ENCODE results near the gene RERE.

RERE gene

GRCh38 chr1:8429549-8430110, 387.8 kb downstream of the RERE start:
- WGBS, 2 experiments, result 85 to 94% methylated on average over 2 of the region's 2 CpGs
- H3K9me3 ChIP-seq (ENCODE audit: control insufficient read depth, low read length), result no peaks in the 10 kb centered on the region
- no peak overlapping the region for H3K27ac ChIP-seq (ENCODE audit: insufficient read depth, low read depth, low read length, poor library complexity, severe bottlenecking)
- no peak overlapping the region for H3K4me3 ChIP-seq (ENCODE audit: insufficient read depth, low read depth, low read length)
- H3K36me3 ChIP-seq (ENCODE audit: control insufficient read depth, insufficient read depth, low read length), result no peaks in the 10 kb centered on the region
- peaks cover 8% of the 10 kb centered on the region for H3K4me1 ChIP-seq (ENCODE audit: control insufficient read depth, insufficient read depth, low read length)
- H3K27me3 ChIP-seq (ENCODE audit: control insufficient read depth, insufficient read depth, low read length, poor library complexity, severe bottlenecking), result no peaks in the 10 kb centered on the region

GRCh38 chr1:8428441-8428840, 389.0 kb downstream of the RERE start:
- Histone ChIP-seq H3K36me3 (ENCODE audit: control insufficient read depth, insufficient read depth, low read length) (no peaks in the 10 kb centered on the region), H3K27ac (ENCODE audit: insufficient read depth, low read depth, low read length, poor library complexity, severe bottlenecking) (no peak overlapping the region), H3K4me3 (ENCODE audit: insufficient read depth, low read depth, low read length) (no peak overlapping the region), H3K9me3 (ENCODE audit: control insufficient read depth, low read length) (no peaks in the 10 kb centered on the region), H3K4me1 (ENCODE audit: control insufficient read depth, insufficient read depth, low read length) (peaks cover 13% of the 10 kb centered on the region), H3K27me3 (ENCODE audit: control insufficient read depth, insufficient read depth, low read length, poor library complexity, severe bottlenecking) (no peaks in the 10 kb centered on the region)
- 96 to 99% methylated on average over 4 to 5 of the region's 5 CpGs for WGBS, 2 experiments

- Histone ChIP-seq H3K9me3 (ENCODE audit: control insufficient read depth, low read length) (no peaks in the 10 kb centered on the region), H3K36me3 (ENCODE audit: control insufficient read depth, insufficient read depth, low read length) (no peaks in the 10 kb centered on the region), H3K27ac (ENCODE audit: insufficient read depth, low read depth, low read length, poor library complexity, severe bottlenecking) (no peak overlapping the region), H3K27me3 (ENCODE audit: control insufficient read depth, insufficient read depth, low read length, poor library complexity, severe bottlenecking) (no peaks in the 10 kb centered on the region), H3K4me3 (ENCODE audit: insufficient read depth, low read depth, low read length) (no peak overlapping the region), H3K4me1 (ENCODE audit: control insufficient read depth, insufficient read depth, low read length) (peaks cover 13% of the 10 kb centered on the region)
- 94 to 99% methylated on average over 5 of the region's 5 CpGs for WGBS, 2 experiments
Observed at GRCh38 chr1:8427986-8428385, 389.5 kb downstream of the RERE start.

GRCh38 chr1:8427493-8427892, 389.9 kb downstream of the RERE start:
- Histone ChIP-seq H3K36me3 (ENCODE audit: control insufficient read depth, insufficient read depth, low read length) (no peaks in the 10 kb centered on the region), H3K27me3 (ENCODE audit: control insufficient read depth, insufficient read depth, low read length, poor library complexity, severe bottlenecking) (no peaks in the 10 kb centered on the region), H3K9me3 (ENCODE audit: control insufficient read depth, low read length) (no peaks in the 10 kb centered on the region), H3K4me1 (ENCODE audit: control insufficient read depth, insufficient read depth, low read length) (peaks cover 17% of the 10 kb centered on the region), H3K4me3 (ENCODE audit: insufficient read depth, low read depth, low read length) (no peak overlapping the region), H3K27ac (ENCODE audit: insufficient read depth, low read depth, low read length, poor library complexity, severe bottlenecking) (no peak overlapping the region)
- 94 to 96% methylated on average over 5 of the region's 5 CpGs for WGBS, 2 experiments

- Histone ChIP-seq H3K36me3 (ENCODE audit: control insufficient read depth, insufficient read depth, low read length) (no peaks in the 10 kb centered on the region), H3K27me3 (ENCODE audit: control insufficient read depth, insufficient read depth, low read length, poor library complexity, severe bottlenecking) (no peaks in the 10 kb centered on the region), H3K9me3 (ENCODE audit: control insufficient read depth, low read length) (no peaks in the 10 kb centered on the region), H3K4me3 (ENCODE audit: insufficient read depth, low read depth, low read length) (no peak overlapping the region), H3K4me1 (ENCODE audit: control insufficient read depth, insufficient read depth, low read length) (peaks cover 22% of the 10 kb centered on the region), H3K27ac (ENCODE audit: insufficient read depth, low read depth, low read length, poor library complexity, severe bottlenecking) (no peak overlapping the region)
- 94 to 98% methylated on average over 4 of the region's 4 CpGs for WGBS, 2 experiments
Observed at GRCh38 chr1:8426996-8427395, 390.4 kb downstream of the RERE start.

- Histone ChIP-seq H3K36me3 (ENCODE audit: control insufficient read depth, insufficient read depth, low read length) (no peaks in the 10 kb centered on the region), H3K27ac (ENCODE audit: insufficient read depth, low read depth, low read length, poor library complexity, severe bottlenecking) (no peak overlapping the region), H3K4me3 (ENCODE audit: insufficient read depth, low read depth, low read length) (no peak overlapping the region), H3K4me1 (ENCODE audit: control insufficient read depth, insufficient read depth, low read length) (peaks cover 26% of the 10 kb centered on the region), H3K27me3 (ENCODE audit: control insufficient read depth, insufficient read depth, low read length, poor library complexity, severe bottlenecking) (no peaks in the 10 kb centered on the region), H3K9me3 (ENCODE audit: control insufficient read depth, low read length) (no peaks in the 10 kb centered on the region)
- 91 to 97% methylated on average over 3 of the region's 3 CpGs for WGBS, 2 experiments
Observed at GRCh38 chr1:8425781-8426161, 391.7 kb downstream of the RERE start.

GRCh38 chr1:8425150-8425780, 392.2 kb downstream of the RERE start:
- H3K9me3 ChIP-seq (ENCODE audit: control insufficient read depth, low read length), result no peaks in the 10 kb centered on the region
- no peaks in the 10 kb centered on the region for H3K36me3 ChIP-seq (ENCODE audit: control insufficient read depth, insufficient read depth, low read length)
- H3K27ac ChIP-seq (ENCODE audit: insufficient read depth, low read depth, low read length, poor library complexity, severe bottlenecking), result no peak overlapping the region
- peaks cover 31% of the 10 kb centered on the region for H3K4me1 ChIP-seq (ENCODE audit: control insufficient read depth, insufficient read depth, low read length)
- H3K4me3 ChIP-seq (ENCODE audit: insufficient read depth, low read depth, low read length), result no peak overlapping the region
- no peaks in the 10 kb centered on the region for H3K27me3 ChIP-seq (ENCODE audit: control insufficient read depth, insufficient read depth, low read length, poor library complexity, severe bottlenecking)
- 92 to 95% methylated on average over 10 of the region's 10 CpGs for WGBS, 2 experiments

- H3K27ac ChIP-seq (ENCODE audit: insufficient read depth, low read depth, low read length, poor library complexity, severe bottlenecking), result peak overlapping the region; percentile 86
- H3K27me3 ChIP-seq (ENCODE audit: control insufficient read depth, insufficient read depth, low read length, poor library complexity, severe bottlenecking), result no peaks in the 10 kb centered on the region
- H3K4me1 ChIP-seq (ENCODE audit: control insufficient read depth, insufficient read depth, low read length), result peaks cover 38% of the 10 kb centered on the region
- WGBS, 2 experiments, result 35 to 41% methylated on average over 9 of the region's 9 CpGs
- no peaks in the 10 kb centered on the region for H3K9me3 ChIP-seq (ENCODE audit: control insufficient read depth, low read length)
- peak overlapping the region; percentile 54 for H3K4me3 ChIP-seq (ENCODE audit: insufficient read depth, low read depth, low read length)
- no peaks in the 10 kb centered on the region for H3K36me3 ChIP-seq (ENCODE audit: control insufficient read depth, insufficient read depth, low read length)
Observed at GRCh38 chr1:8424539-8425116, 392.8 kb downstream of the RERE start.

GRCh38 chr1:8423692-8424538, 393.5 kb downstream of the RERE start:
- no peaks in the 10 kb centered on the region for H3K27me3 ChIP-seq (ENCODE audit: control insufficient read depth, insufficient read depth, low read length, poor library complexity, severe bottlenecking)
- H3K4me1 ChIP-seq (ENCODE audit: control insufficient read depth, insufficient read depth, low read length), result peaks cover 44% of the 10 kb centered on the region
- no peaks in the 10 kb centered on the region for H3K9me3 ChIP-seq (ENCODE audit: control insufficient read depth, low read length)
- H3K36me3 ChIP-seq (ENCODE audit: control insufficient read depth, insufficient read depth, low read length), result no peaks in the 10 kb centered on the region
- peak overlapping the region; percentile 86 for H3K27ac ChIP-seq (ENCODE audit: insufficient read depth, low read depth, low read length, poor library complexity, severe bottlenecking)
- WGBS, 2 experiments, result 0% methylated on average over 79 of the region's 79 CpGs
- peak overlapping the region; percentile 60 for H3K4me3 ChIP-seq (ENCODE audit: insufficient read depth, low read depth, low read length)

GRCh38 chr1:8423269-8423691, 394.2 kb downstream of the RERE start:
- Histone ChIP-seq H3K9me3 (ENCODE audit: control insufficient read depth, low read length) (no peaks in the 10 kb centered on the region), H3K27me3 (ENCODE audit: control insufficient read depth, insufficient read depth, low read length, poor library complexity, severe bottlenecking) (no peaks in the 10 kb centered on the region), H3K4me3 (ENCODE audit: insufficient read depth, low read depth, low read length) (peak overlapping the region; percentile 60), H3K4me1 (ENCODE audit: control insufficient read depth, insufficient read depth, low read length) (peaks cover 51% of the 10 kb centered on the region), H3K27ac (ENCODE audit: insufficient read depth, low read depth, low read length, poor library complexity, severe bottlenecking) (peak overlapping the region; percentile 84), H3K36me3 (ENCODE audit: control insufficient read depth, insufficient read depth, low read length) (no peaks in the 10 kb centered on the region)
- 0% methylated on average over 33 of the region's 33 CpGs for WGBS, 2 experiments
